ENCODE data around the gene METTL1. TPM values are rescaled to one million over a fixed set of nuclear protein-coding genes. Genes with fewer than 3 reads are reported as not detected.

The METTL1 gene
- total RNA-seq, 4 donors from 2014 or later, result 4.2 to 9.8 (median 5.7) TPM

- no peaks in the 10 kb centered on the region for H3K4me1 ChIP-seq
- WGBS, result 96% methylated on average over 15 of the region's 15 CpGs
- intact Hi-C loops (cut with DNase I), result no loop called here
- peaks cover 51 to 82% (median 76%) of the 10 kb centered on the region in 4 donors for H3K36me3 ChIP-seq
- H3K4me3 ChIP-seq, result no peak overlapping the region
- no peak overlapping the region for H3K27ac ChIP-seq (replicated peaks in 1 of 4)
- peak; percentile 55 for DNase-seq (ENCODE audit: extremely low spot score)
- no peaks in the 10 kb centered on the region for H3K9me3 ChIP-seq
- TF ChIP-seq EP300 (IDR thresholded peaks at IDR 0.05), result no peak
- no peak for TF ChIP-seq CTCF (IDR thresholded peaks at IDR 0.05)
- no peak for TF ChIP-seq POLR2A (IDR thresholded peaks at IDR 0.05; ENCODE audit: low read depth)
- TF ChIP-seq POLR2AphosphoS5 (IDR thresholded peaks at IDR 0.05), result no peak
- H3K27me3 ChIP-seq, result no peaks in the 10 kb centered on the region
Measured at GRCh38 chr12:57718641-57719528, 53.0 kb downstream of the METTL1 start.

Small RNA genes lying within 50 kb of the gene (small RNA-seq; reads per million reads assigned to genes)
- gene RNU6-1083P, result 0 reads per million in 3 donors

Other genes with a start within 250 kb of the METTL1 start
- gene MBD6, start 249.3 kb downstream of the METTL1 start, total RNA-seq, result 10 to 100 TPM; 13.8 to 19.9 (median 16.9) TPM
- 100 to 1,000 TPM; 161 to 243 (median 202) TPM for gene DCTN2, start 224.9 kb downstream of the METTL1 start, total RNA-seq
- 1 to 10 TPM; 2.1 to 3.2 (median 2.4) TPM for gene KIF5A, start 222.1 kb downstream of the METTL1 start, total RNA-seq
- 10 to 100 TPM; 22.7 to 30.7 (median 29.0) TPM for gene PIP4K2C, start 180.9 kb downstream of the METTL1 start, total RNA-seq
- gene DTX3, start 167.3 kb downstream of the METTL1 start, total RNA-seq, result 10 to 100 TPM; 39.0 to 68.6 (median 46.8) TPM
- gene ARHGEF25, start 160.7 kb downstream of the METTL1 start, total RNA-seq, result 100 to 1,000 TPM in 3 of 4 donors, 10 to 100 TPM in 1; 77.7 to 133 (median 111) TPM
- gene B4GALNT1, start 138.9 kb downstream of the METTL1 start, total RNA-seq, result 10 to 100 TPM in 2 of 4 donors, 1 to 10 TPM in 2; 2.8 to 10.9 (median 7.3) TPM
- gene OS9, start 78.0 kb downstream of the METTL1 start, total RNA-seq, result 100 to 1,000 TPM; 139 to 223 (median 148) TPM
- 10 to 100 TPM in 1 of 4 donors, 1 to 10 TPM in 3; 2.5 to 11.2 (median 3.6) TPM for gene AGAP2, start 33.4 kb downstream of the METTL1 start, total RNA-seq
- 10 to 100 TPM; 34.3 to 45.1 (median 42.1) TPM for gene TSPAN31, start 27.1 kb downstream of the METTL1 start, total RNA-seq
- gene CDK4, start 19.8 kb downstream of the METTL1 start, total RNA-seq, result 10 to 100 TPM; 43.6 to 85.7 (median 71.3) TPM
- gene MARCHF9, start 17.0 kb downstream of the METTL1 start, total RNA-seq, result 10 to 100 TPM in 2 of 4 donors, 1 to 10 TPM in 2; 5.6 to 16.9 (median 10.7) TPM
- gene CYP27B1, start 5.0 kb downstream of the METTL1 start, total RNA-seq, result under 1 TPM in 2 of 4 donors, not detected in 2; 0.32 to 0.66 TPM
- gene EEF1AKMT3, start 509 bp upstream of the METTL1 start, total RNA-seq, result 10 to 100 TPM in 2 of 4 donors, 1 to 10 TPM in 2; 6.6 to 13.2 (median 10.0) TPM
- 10 to 100 TPM; 17.6 to 38.4 (median 29.2) TPM for gene TSFM, start 10.7 kb upstream of the METTL1 start, total RNA-seq
- 1 to 10 TPM; 2.2 to 5.8 (median 2.8) TPM for gene AVIL, start 46.6 kb upstream of the METTL1 start, total RNA-seq
- 100 to 1,000 TPM; 127 to 249 (median 196) TPM for gene CTDSP2, start 74.6 kb upstream of the METTL1 start, total RNA-seq
- gene ATP23, start 169.5 kb upstream of the METTL1 start, total RNA-seq, result 10 to 100 TPM; 10.3 to 17.9 (median 14.8) TPM

Measured in esophagus muscularis mucosa (tissue), 4 donors.